GM18868 (cell line): ENCODE measurements around the gene LPCAT1.

Experiments
- ATAC-seq: cut with Tn5 transposase; IDR thresholded peaks from one replicate; pipeline ENCODE4 v1.9.1; 2021; ENCODE audit warnings: mild to moderate bottlenecking, moderate library complexity; ENCODE audit not compliant: unreplicated experiment

Gene LPCAT1

GRCh38 chr5:1555011-1555807, 31.4 kb upstream of the LPCAT1 start:
- no peak for ATAC-seq

- no peak for ATAC-seq
Observed at GRCh38 chr5:1554410-1554967, 30.7 kb upstream of the LPCAT1 start.

- ATAC-seq, result no peak
Observed at GRCh38 chr5:1553539-1554409, 30.0 kb upstream of the LPCAT1 start.

- ATAC-seq, result no peak
Observed at GRCh38 chr5:1552521-1553255, 28.9 kb upstream of the LPCAT1 start.

GRCh38 chr5:1551426-1552301, 27.9 kb upstream of the LPCAT1 start:
- no peak for ATAC-seq

GRCh38 chr5:1550287-1551076, 26.7 kb upstream of the LPCAT1 start:
- ATAC-seq, result no peak

- ATAC-seq, result no peak
Observed at GRCh38 chr5:1549475-1550030, 25.8 kb upstream of the LPCAT1 start.

GRCh38 chr5:1548702-1549474, 25.1 kb upstream of the LPCAT1 start:
- no peak for ATAC-seq

GRCh38 chr5:1547655-1548054, 23.9 kb upstream of the LPCAT1 start:
- ATAC-seq, result no peak

GRCh38 chr5:1547236-1547635, 23.5 kb upstream of the LPCAT1 start:
- no peak for ATAC-seq

- no peak for ATAC-seq
Observed at GRCh38 chr5:1546556-1546955, 22.8 kb upstream of the LPCAT1 start.

- no peak for ATAC-seq
Observed at GRCh38 chr5:1545805-1546355, 22.1 kb upstream of the LPCAT1 start.

- no peak for ATAC-seq
Observed at GRCh38 chr5:1545126-1545804, 21.5 kb upstream of the LPCAT1 start.

GRCh38 chr5:1544294-1544961, 20.7 kb upstream of the LPCAT1 start:
- ATAC-seq, result no peak

GRCh38 chr5:1543398-1544293, 19.9 kb upstream of the LPCAT1 start:
- ATAC-seq, result no peak

- no peak for ATAC-seq
Observed at GRCh38 chr5:1542781-1543180, 19.0 kb upstream of the LPCAT1 start.
